Fibroblast of pulmonary artery (primary cell): Measurements from ENCODE around the gene CNGB1.

Source experiments
- DNase-seq: peaks from one replicate; pipeline ENCODE4 v3.0.0-alpha.2; 2010; ENCODE audit warnings: low read depth
- H3K4me3 ChIP-seq: replicated peaks from 2 replicates; pipeline ENCODE4 v1.5.1; 2011; ENCODE audit warnings: low read depth, mild to moderate bottlenecking, control low read depth, low read length, moderate library complexity
- TF ChIP-seq, protein P1 (sequence below): IDR thresholded peaks from 2 replicates; pipeline ENCODE4 v1.5.1; 2011; ENCODE audit warnings: mild to moderate bottlenecking, control low read depth, low read length, inconsistent platforms; ENCODE audit errors: missing control alignments

CNGB1 gene

GRCh38 chr16:57993438-57993837 is 22.5 kb upstream of the CNGB1 start:
- no peak for DNase-seq
- TF ChIP-seq, protein P1, sequence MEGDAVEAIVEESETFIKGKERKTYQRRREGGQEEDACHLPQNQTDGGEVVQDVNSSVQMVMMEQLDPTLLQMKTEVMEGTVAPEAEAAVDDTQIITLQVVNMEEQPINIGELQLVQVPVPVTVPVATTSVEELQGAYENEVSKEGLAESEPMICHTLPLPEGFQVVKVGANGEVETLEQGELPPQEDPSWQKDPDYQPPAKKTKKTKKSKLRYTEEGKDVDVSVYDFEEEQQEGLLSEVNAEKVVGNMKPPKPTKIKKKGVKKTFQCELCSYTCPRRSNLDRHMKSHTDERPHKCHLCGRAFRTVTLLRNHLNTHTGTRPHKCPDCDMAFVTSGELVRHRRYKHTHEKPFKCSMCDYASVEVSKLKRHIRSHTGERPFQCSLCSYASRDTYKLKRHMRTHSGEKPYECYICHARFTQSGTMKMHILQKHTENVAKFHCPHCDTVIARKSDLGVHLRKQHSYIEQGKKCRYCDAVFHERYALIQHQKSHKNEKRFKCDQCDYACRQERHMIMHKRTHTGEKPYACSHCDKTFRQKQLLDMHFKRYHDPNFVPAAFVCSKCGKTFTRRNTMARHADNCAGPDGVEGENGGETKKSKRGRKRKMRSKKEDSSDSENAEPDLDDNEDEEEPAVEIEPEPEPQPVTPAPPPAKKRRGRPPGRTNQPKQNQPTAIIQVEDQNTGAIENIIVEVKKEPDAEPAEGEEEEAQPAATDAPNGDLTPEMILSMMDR = no peak

DNA sequence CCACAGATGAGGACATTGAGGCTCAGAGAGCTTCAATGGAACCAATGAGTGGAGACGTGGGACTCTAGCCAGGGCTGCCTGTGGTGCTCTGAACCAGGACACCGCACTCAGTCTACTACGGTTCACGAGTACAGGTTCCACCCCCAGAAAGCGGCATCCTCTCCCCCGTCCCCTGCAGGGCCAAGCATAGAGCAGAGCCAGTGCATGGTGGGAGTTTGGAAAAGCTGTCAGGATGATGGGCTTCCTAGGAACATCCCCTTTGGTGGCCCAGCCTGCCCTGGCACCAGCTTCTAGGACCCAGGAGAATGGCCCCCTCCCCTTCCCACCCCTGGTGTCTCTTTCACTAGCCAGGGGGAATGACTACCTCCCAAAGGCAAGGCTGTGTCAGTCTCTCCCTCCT is 21.2 kb upstream of the CNGB1 start:
- TF ChIP-seq, protein P1 = no peak
- H3K4me3 ChIP-seq = no peak overlapping the region
- DNase-seq = no peak

More at GRCh38 chr16:57993438-57993837, 22.5 kb upstream of the CNGB1 start:
- no peak overlapping the region for H3K4me3 ChIP-seq

DNA sequence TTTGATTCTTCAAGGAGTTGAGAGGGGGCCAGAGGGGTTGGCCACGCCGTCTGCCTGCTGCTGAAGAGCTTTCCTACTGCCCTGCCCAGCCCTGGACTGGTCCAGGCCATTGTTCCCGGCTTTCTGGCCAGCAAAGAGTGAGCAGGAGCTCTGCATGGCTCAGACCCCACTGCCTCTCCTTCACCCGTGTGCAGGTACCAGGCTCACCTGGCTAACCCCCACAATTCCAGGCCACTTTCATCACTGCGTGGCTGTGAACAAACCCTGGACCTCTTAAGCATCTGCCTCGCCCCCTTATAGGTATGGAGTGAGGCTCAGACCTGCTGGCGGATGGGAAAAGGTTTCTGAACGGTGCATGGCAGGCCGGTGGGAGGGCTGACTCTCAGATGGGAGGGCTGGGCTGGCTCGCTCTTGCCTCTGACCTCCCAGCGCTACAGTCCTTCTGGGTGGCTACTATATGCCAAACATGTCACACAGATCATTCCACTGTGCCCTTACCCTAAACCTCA is 20.7 kb upstream of the CNGB1 start:
- no peak overlapping the region for H3K4me3 ChIP-seq
- TF ChIP-seq, protein P1 = no peak
- DNase-seq = no peak

DNA sequence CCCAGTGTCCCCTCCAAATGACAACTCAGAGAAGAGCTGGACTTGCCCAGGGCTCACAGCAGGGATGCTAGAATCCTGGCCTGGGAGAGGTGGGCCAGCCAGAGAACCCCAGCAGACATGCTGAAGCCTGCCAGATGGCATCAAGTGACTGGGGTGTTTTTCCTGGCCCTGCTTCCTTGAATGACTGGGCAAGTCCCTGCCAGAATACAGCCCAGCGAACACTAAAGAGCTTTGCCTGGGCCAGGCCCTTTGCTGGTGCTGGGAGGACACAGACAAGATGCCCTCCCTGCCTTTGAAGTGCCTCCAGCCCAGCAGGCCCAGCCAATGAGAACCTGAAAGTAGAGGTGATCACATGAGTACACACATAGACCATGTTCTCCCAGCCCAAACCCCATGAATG is 18.0 kb upstream of the CNGB1 start:
- no peak overlapping the region for H3K4me3 ChIP-seq
- DNase-seq = no peak
- TF ChIP-seq, protein P1 = no peak

GRCh38 chr16:57987441-57988177 is 16.7 kb upstream of the CNGB1 start:
- TF ChIP-seq, protein P1 = no peak
- DNase-seq = no peak
- no peak overlapping the region for H3K4me3 ChIP-seq

DNA sequence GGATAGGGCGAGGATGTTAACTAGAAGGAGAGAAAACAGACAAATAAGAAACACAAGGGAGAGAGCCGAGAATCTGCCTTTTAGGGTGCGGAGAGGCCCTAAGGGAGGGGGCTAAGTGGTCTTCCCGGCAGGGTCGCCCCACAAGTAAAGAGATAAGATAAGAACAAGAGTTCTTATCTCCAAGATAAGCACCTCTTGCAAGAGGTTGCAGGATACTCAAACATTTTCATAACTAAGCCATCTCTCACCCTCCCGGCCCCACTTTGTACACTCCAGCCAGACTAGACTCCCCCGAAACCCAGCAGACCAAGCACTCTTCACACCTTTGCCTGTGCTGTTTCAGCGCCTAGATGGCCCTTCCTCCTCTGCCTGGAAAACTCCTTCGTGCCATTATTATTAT is 15.3 kb upstream of the CNGB1 start:
- TF ChIP-seq, protein P1 = no peak
- DNase-seq = no peak

More for the DNA sequence above, 15.3 kb upstream of the CNGB1 start:
- H3K4me3 ChIP-seq = no peak overlapping the region
